Ecto neural progenitor cell (in vitro differentiated cells): ENCODE data around the gene KNDC1.
"Not testable (repeated sequence)": the region's sequence is repeated elsewhere in the genome, so short reads cannot be mapped to it uniquely, and the experiment has no call there.

Experiments used
- DNase-seq: peaks from one replicate; pipeline ENCODE4 v3.0.0-alpha.2; 2018; ENCODE audit warnings: low spot score

The KNDC1 gene

GRCh38 chr10:133224076-133224475 lies 64.1 kb downstream of the KNDC1 start:
- no peak for DNase-seq

DNA sequence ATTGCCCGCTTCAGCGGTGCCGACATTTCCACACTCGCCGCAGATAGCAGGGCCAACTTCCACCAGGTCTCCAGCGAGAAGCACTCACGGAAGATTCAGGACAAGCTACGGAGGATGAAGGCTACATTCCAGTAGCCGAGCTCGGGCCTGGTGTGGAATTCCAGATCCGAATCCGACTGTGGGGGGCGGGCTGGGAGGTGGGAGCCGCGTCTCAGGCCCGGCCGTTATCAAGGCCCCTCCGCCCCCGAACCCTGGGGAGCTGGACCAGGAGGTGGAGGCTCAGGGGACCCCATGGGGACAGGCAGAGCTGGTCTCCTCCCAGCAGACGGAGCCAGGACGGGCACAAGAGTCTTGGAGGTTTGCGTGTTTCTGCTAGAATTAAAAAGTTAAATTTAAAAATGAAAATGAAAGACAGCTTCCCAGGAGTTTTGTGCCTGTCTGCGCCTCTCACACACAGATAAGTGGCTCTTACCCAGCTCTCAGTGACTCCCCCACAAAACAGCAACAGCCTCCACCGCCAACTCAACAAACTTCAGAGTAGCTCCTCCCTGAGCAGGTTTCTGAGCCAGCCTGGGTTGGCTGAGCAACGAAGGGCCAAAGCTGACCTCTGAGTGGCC lies 64.8 kb downstream of the KNDC1 start:
- DNase-seq, result no peak

DNA sequence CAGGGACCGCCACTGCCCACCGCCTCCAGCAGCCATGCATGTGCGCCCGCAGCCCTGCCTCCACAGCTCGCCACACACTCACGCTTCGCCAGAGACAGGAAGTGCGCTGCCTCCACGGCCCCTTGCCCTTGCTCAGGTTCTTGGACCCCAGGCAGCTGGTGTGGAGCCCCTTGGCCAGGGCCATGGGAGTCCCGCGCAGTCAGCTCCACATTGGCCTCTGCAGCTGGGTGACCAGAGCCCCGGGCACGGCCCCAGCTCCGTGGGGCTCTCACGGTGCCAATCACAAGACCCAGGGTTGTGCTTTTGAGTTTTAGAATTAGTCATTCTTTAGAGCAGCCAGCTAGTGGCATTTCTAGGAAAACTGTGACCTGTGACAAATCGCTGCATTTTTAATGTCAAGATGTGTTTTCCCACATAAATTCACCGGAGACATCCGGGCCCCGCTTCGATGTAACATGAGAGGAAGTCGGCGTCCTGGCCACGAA lies 65.7 kb downstream of the KNDC1 start:
- no peak for DNase-seq

- DNase-seq, result no peak
Observed at GRCh38 chr10:133226251-133226808, 66.3 kb downstream of the KNDC1 start.

DNA sequence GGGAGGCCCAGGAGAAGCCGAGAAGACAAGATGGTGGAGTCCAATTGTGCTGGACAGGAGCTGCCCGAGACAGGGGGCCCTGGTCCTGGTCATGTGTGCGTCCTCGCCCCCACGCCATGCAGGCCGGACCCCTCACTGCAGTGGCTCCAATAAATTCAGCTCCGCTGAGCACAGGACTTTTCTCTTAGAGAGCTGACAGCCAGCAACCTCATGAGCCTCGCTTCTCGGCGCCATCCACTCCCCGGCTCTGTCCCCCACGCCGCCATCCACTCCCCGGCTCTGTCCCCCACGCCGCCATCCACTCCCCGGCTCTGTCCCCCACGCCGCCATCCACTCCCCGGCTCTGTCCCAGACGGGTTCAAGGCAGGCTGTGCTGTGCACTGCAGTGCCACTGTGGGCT lies 67.2 kb downstream of the KNDC1 start:
- no peak for DNase-seq

DNA sequence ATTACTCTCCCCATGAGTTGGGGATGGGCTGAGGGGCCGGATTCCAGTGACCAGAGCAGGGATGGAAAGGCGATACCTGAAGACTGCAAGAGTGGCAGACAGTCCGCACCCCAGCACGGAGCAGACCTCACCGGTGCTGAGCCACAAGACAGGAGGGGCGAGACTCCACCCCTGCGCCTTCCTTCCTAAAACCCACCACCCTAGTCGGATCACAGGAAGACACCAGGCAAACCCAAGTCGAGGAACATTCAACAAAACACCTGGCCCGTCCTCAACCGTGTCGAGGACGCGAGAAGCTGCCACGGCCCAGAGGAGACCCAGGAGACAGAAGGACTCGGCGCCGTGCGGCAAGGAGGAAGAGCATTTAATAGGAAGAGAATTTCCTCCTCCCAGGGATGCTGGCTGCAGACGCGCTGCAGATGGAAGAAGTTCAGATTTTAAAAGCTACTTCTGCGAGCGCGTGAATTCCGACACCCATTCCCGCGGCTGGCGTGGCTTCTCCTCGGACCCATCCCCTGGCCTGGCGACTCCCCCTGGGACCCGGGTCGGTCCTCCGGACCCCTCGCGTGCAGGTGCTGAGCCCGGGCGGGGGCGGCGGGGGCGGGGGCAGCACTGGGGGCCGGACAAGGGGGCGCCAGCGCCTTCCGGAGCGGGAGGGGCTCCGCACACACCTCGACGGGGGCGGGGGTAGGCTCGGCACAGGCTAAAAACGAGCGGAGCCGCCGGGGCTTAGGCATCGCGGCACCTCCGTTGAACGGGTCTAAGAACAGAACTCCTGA lies 69.4 kb downstream of the KNDC1 start:
- DNase-seq, result no peak

DNA sequence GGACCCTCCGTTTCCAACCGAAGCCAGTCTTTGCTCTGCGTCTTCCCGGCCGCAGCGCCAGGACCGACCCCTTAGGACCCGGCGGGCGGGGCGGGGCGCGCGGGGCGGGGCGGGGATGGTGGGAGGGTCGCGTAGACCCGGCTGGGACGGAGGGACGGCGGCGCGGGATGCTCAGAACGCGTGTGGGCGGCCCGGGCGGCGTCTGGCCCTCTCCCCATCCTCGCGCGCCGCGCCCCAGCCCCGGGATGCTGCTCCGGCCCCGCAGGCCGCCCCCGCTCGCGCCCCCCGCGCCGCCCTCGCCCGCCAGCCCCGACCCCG lies 70.0 kb downstream of the KNDC1 start, which contains the start of gene UTF1:
Gene UTF1, plus strand, starts transcription at position 174 of the 318 bp plus-strand sequence. Its CDS starts 72 bp downstream, at position 246.
- no peak for DNase-seq

- no peak for DNase-seq
Observed at GRCh38 chr10:133230387-133231195, 70.6 kb downstream of the KNDC1 start.

- no peak for DNase-seq
Observed at GRCh38 chr10:133231244-133231945, 71.4 kb downstream of the KNDC1 start.

DNA sequence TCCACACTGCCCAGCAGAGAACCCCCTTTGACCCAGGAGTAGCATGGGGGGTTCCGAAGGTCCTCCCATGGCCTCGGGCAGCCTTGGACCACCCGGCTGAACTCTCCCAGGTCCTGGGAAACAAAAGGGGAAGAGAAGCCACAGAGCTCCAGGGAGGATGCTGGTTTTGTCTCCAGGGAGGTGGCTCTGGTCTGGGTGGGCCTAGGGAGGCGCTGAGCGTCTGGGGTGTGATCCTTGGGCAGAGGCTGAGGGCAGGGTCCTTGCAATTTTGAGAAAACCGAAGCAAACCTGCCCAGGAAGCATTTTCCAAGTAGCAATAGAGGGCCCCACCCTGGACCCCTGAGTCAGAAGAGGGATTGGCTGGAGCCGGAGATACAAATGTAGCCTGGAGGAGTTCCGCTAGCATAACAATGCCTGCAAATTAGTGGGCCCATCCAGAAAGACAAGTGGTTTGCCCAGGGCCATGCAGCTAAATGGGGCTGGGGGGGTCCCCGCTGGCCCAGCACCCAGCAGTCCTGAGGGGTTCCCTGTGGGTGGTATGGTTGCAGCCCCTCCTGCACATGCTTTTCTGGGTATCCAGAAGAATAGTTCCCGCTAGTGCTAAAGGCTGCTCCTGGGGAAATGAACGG lies 72.0 kb downstream of the KNDC1 start:
- DNase-seq, result no peak

- not testable (repeated sequence) for DNase-seq
Observed at GRCh38 chr10:133234796-133235195, 74.8 kb downstream of the KNDC1 start.

DNA sequence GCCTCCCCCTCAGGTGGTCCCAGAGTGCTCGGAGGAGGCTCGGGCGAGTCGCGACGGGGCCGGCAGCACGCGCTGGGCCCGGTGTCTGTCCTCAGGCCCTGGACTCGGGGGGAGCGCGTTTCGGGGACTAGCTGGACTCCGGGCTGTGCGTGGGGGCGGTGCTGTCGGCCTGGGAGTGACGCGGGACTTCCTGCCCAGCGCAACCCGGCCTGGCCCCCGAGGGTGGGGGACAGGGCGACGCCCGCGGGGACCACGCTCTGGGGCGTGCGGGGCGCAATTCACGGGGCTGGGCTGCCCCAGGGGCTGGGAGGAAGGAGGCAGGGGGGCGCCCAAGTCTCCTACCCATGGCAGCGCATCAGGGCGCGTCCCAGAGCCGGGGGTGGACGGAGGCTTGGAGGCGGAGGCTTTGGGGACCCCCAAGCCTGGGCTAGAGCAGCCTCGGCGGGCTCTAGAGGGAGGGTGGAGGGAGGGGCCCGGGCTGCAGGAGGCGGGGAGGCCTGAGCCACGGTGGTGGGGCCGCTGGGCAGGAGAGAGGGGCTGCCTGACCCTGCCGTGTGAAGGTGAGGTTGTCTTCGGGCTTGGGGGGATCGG lies 75.3 kb downstream of the KNDC1 start:
- no peak for DNase-seq

DNA sequence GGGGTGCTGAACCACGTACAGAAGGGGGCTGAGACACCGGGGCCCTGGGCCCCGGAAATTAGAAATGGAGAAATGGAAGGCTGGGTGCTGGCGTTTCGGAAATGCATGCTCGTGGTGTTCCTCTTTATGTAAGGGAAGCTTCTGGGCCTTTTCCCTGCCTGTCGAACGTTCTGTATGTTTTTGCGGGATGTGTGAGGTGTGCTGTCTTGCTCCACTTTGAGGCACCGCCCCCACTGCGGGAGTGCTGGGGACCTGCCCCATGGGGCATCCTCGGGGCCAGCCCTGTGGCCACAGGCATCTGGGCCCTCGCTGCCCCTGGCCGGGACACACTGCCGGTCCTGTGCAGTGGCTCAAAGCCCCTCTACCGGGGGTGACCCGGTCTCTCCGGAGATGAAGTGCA lies 75.9 kb downstream of the KNDC1 start:
- no peak for DNase-seq

DNA sequence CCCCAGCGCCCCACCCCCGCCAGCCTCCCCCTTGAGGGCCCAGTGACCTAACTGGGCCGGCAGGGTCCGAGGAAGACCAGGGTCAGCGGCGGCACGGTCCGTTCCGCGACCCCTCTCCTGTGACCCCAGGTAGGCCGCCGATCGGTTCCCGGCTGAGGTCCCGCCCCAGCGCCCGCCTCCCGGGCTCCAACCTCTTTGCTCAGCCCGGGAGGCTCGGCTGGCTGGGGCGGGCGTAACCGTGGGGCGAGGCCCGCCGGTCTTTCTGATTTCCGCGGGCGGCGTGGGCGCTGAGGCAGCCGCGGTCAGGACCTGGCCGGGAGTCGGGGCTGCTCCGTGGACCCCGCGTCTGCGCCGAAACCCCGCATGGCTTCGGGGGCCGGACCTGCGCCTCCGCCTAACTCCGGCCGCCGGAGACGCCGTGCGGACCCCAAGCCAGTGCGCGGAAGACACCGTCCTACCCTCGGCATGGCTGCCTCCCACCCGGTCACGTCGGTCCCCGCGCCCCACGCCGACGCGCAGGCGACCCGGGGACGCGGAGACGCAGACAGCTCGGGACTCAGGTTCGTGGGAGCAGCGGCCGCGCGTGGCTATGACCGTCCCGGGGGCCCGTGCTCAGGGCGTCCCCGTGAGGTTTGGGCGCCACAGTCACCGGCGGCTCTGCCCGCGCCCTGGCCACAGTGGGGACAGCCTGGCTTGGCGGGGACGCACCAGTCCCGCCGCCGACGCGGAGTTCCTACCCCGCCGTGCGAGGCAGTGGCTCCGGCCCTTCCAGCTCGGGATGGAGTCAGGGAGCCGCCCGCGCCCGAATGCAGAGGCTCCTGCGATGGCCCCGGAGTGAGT lies 76.6 kb downstream of the KNDC1 start:
- no peak for DNase-seq

DNA sequence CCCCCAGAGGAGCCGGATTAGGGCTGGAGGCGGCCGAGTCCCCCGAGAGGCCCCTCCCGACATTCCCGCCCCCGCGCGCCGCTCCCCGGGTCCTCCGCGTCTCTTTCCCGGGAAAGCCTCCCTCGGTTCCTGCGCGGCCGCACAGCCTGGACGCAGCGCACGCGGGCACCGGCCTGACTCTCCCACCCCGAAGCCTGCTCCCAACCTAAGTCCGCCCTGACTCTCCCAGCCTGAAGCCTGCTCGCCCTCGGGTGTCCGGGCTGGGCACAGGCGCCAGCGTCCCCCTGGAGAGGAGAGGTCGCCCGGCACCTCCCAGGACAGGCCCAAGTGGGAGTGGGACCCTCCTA lies 77.2 kb downstream of the KNDC1 start:
- peak; percentile 70 for DNase-seq

GRCh38 chr10:133237588-133238465 lies 77.8 kb downstream of the KNDC1 start, which contains the start of gene VENTX:
TSS of gene VENTX (plus strand) at chr10:133237855. CDS start at chr10:133237915, 60 bp downstream.
- DNase-seq, result peak; percentile 72

GRCh38 chr10:133238466-133238804 lies 78.4 kb downstream of the KNDC1 start:
- peak; percentile 50 for DNase-seq

- no peak for DNase-seq
Observed at GRCh38 chr10:133239990-133240389, 80.0 kb downstream of the KNDC1 start.
